Stomach (tissue), 9 donors: ENCODE measurements around the gene AMPD2. TPM values are rescaled to one million over a fixed set of nuclear protein-coding genes. Genes with fewer than 3 reads are reported as not detected.
A peak's percentile ranks its signal among the peaks of the same experiment; 100 is the strongest.

Experiments
- DNase-seq, 2 donors: peaks; one replicate each; pipeline versions ENCODE4 v3.0.0 to v3.0.0-alpha.2; 2013 to 2019
- H3K27ac ChIP-seq, 5 donors: fragments of 200-600 bp in 4 of 5; sonication (generic) in 4 of 5; one replicate each; pipeline ENCODE4 v1.5.1; 2013 to 2019; ENCODE audit warnings: mild to moderate bottlenecking in 1 of 5, moderate library complexity in 1 of 5
- H3K27me3 ChIP-seq, 3 donors: fragments of 200-600 bp; sonication (generic); one replicate each; pipeline ENCODE4 v1.5.1; 2017 to 2019; ENCODE audit warnings: mixed run types in 1 of 3
- H3K36me3 ChIP-seq, 4 donors: fragments of 200-600 bp; sonication (generic); 1 replicate in 3 of 4; 2 replicates in 1 of 4; pipeline ENCODE4 v1.5.1; 2016 to 2019
- H3K4me1 ChIP-seq, 4 donors: fragments of 200-600 bp; sonication (generic); one replicate each; pipeline ENCODE4 v1.5.1; 2016 to 2019
- H3K4me3 ChIP-seq, 4 donors: fragments of 200-600 bp; sonication (generic) in 3 of 4; one replicate each; pipeline ENCODE4 v1.5.1; 2016 to 2019; ENCODE audit warnings: mild to moderate bottlenecking in 1 of 4
- H3K9me3 ChIP-seq, 4 donors: fragments of 200-600 bp; sonication (generic); one replicate each; pipeline ENCODE4 v1.5.1; 2016 to 2019
- CTCF ChIP-seq, 7 experiments: fragments of 450-650 bp in 4 of 7; fragments of 200-600 bp in 3 of 7; sonication (generic) in 3 of 7; IDR thresholded peaks; one replicate each; pipeline ENCODE4 v1.5.1; 2016 to 2019; ENCODE audit warnings: antibody characterized with exemption in 7 of 7, control low read depth in 2 of 7, mild to moderate bottlenecking in 1 of 7
- EP300 ChIP-seq: sonication (generic); formaldehyde crosslinking; IDR thresholded peaks from one replicate; pipeline ENCODE4 v1.6.1; 2017; ENCODE audit warnings: antibody characterized with exemption
- POLR2A ChIP-seq, 4 donors: fragments of 450-650 bp; IDR thresholded peaks; one replicate each; pipeline ENCODE4 v1.6.1; 2016; ENCODE audit warnings: antibody characterized with exemption in 4 of 4, control low read depth in 2 of 4, mild to moderate bottlenecking in 1 of 4, moderate library complexity in 1 of 4
- POLR2AphosphoS5 ChIP-seq, 3 donors: sonication (generic); formaldehyde crosslinking; IDR thresholded peaks; one replicate each; pipeline ENCODE4 v1.6.1; 2016; ENCODE audit warnings: antibody characterized with exemption in 3 of 3
- WGBS, 5 donors: extraction: QIAGEN DNeasy Blood & Tissue Kit in 3 of 5; methylation state at CpG; one replicate each; pipeline versions ENCODE4 v1.1.5 to v1.1.7; 2013 to 2018; 5-methylcytosine and 5-hydroxymethylcytosine counted together
- intact Hi-C: fragments of 100-400 bp; cut with DNase I; formaldehyde crosslinking; loops from one replicate; pipeline ENCODE4 v1.15.1; 2023; ENCODE audit warnings: low total_unique reads
- polyA plus RNA-seq, 3 donors: library from polyadenylated mRNA; stranded (reverse); fragments of 200-250 nt; gene quantifications; one replicate each; pipeline ENCODE4 v1.2.3, GENCODE V29; 2013
- total RNA-seq, 5 donors: library from RNA; depleted of rRNA; stranded (reverse); fragments of >200 nt; gene quantifications; one replicate each; pipeline versions ENCODE4 v1.1.0 to v1.2.3, GENCODE V29; 2014 to 2016
- donor health status: healthy with polysubstance abuse.
- donor health status: Bipolar disorder and iron deficiency.
- donor health status: healthy.

AMPD2 gene
- total and polyA plus RNA-seq, 8 donors: 16.1 to 364 (median 72.0) TPM

GRCh38 chr1:109661391-109661790 is 41.8 kb downstream of the AMPD2 start:
- 68 to 85% (median 83%) methylated on average over 2 of the region's 2 CpGs for WGBS, 5 donors
- Histone ChIP-seq H3K4me1 (peaks cover 4 to 23% (median 7%) of the 10 kb centered on the region in 4 donors), H3K36me3 (peaks cover 0 to 59% (median 34%) of the 10 kb centered on the region in 4 donors), H3K4me3 (no peak overlapping the region), H3K9me3 (no peaks in the 10 kb centered on the region), H3K27ac (no peak overlapping the region), H3K27me3 (no peaks in the 10 kb centered on the region)
- intact Hi-C loops: no loop called here
- no peak for DNase-seq
- TF ChIP-seq POLR2A (IDR thresholded peaks at IDR 0.05): no peak
- no peak for TF ChIP-seq EP300

GRCh38 chr1:109664671-109665070 is 45.0 kb downstream of the AMPD2 start:
- H3K9me3 ChIP-seq: no peaks in the 10 kb centered on the region
- H3K4me1 ChIP-seq: peaks cover 10 to 22% (median 14%) of the 10 kb centered on the region in 4 donors
- H3K36me3 ChIP-seq: peaks cover 0 to 35% (median 23%) of the 10 kb centered on the region in 4 donors
- no peak for TF ChIP-seq POLR2AphosphoS5 (IDR thresholded peaks at IDR 0.05)
- no peak for TF ChIP-seq EP300
- TF ChIP-seq CTCF (IDR thresholded peaks at IDR 0.05): no peak
- TF ChIP-seq POLR2A (IDR thresholded peaks at IDR 0.05): no peak
- H3K27ac ChIP-seq: no peak overlapping the region
- intact Hi-C loops: no loop called here
- 61 to 88% (median 77%) methylated on average over 1 of the region's 1 CpG for WGBS, 5 donors
- DNase-seq: no peak
- no peak overlapping the region for H3K4me3 ChIP-seq
- H3K27me3 ChIP-seq: no peaks in the 10 kb centered on the region

GRCh38 chr1:109667452-109668122 is 48.0 kb downstream of the AMPD2 start, which contains the start of gene GSTM2:
Gene GSTM2 (plus strand): TSS chr1:109668057. CDS start chr1:109668116, 59 bp downstream.
- DNase-seq: peak; percentile 93 to 97
- intact Hi-C loops: no loop called here
- 9 to 13% (median 11%) methylated on average over 19 to 22 of the region's 22 CpGs for WGBS, 5 donors
- Histone ChIP-seq H3K4me1 (peaks cover 10 to 22% (median 14%) of the 10 kb centered on the region in 4 donors), H3K9me3 (no peaks in the 10 kb centered on the region), H3K4me3 (peak within 1 kb of the TSS; percentile 58 to 60 (median 59)), H3K36me3 (peaks cover 0 to 23% (median 2%) of the 10 kb centered on the region in 4 donors), H3K27ac (peak within 1 kb of the TSS; percentile 43 to 64 (median 47)), H3K27me3 (no peaks in the 10 kb centered on the region)
- peak in 1 of 3 donors; percentile 60 for TF ChIP-seq POLR2AphosphoS5 (IDR thresholded peaks at IDR 0.05)
- TF ChIP-seq CTCF (IDR thresholded peaks at IDR 0.05): no peak
- no peak for TF ChIP-seq POLR2A (IDR thresholded peaks at IDR 0.05)

- intact Hi-C loops: no loop called here
- Histone ChIP-seq H3K9me3 (no peaks in the 10 kb centered on the region), H3K27me3 (no peaks in the 10 kb centered on the region), H3K4me1 (peaks cover 10 to 22% (median 14%) of the 10 kb centered on the region in 4 donors), H3K27ac (peak overlapping the region; percentile 2 to 64 (median 47)), H3K4me3 (peak overlapping the region; percentile 58 to 60 (median 59)), H3K36me3 (peaks cover 0 to 27% (median 3%) of the 10 kb centered on the region in 4 donors)
- 6 to 14% (median 9%) methylated on average over 6 to 26 of the region's 26 CpGs for WGBS, 5 donors
- peak in 1 of 2 donors; percentile 51 for DNase-seq
- no peak for TF ChIP-seq CTCF (IDR thresholded peaks at IDR 0.05)
- TF ChIP-seq POLR2A (IDR thresholded peaks at IDR 0.05): no peak
- no peak for TF ChIP-seq POLR2AphosphoS5 (IDR thresholded peaks at IDR 0.05)
- TF ChIP-seq EP300: no peak
Observed at GRCh38 chr1:109668123-109668775, 48.6 kb downstream of the AMPD2 start.
